Vagina (tissue), 2 donors: ENCODE results near the gene RNF217.

Source experiments
- CTCF ChIP-seq, 3 experiments: fragments of 450-650 bp in 2 of 3; fragments of 200-600 bp in 1 of 3; sonication (generic) in 1 of 3; IDR thresholded peaks; one replicate each; pipeline ENCODE4 v1.5.1; 2017 to 2019; ENCODE audit warnings: antibody characterized with exemption in 3 of 3, mild to moderate bottlenecking in 2 of 3, moderate library complexity in 2 of 3
- POLR2A ChIP-seq, 2 donors: fragments of 450-650 bp; IDR thresholded peaks; one replicate each; pipeline ENCODE4 v1.6.1; 2017; ENCODE audit warnings: antibody characterized with exemption in 2 of 2, mild to moderate bottlenecking in 2 of 2, moderate library complexity in 2 of 2
- POLR2AphosphoS5 ChIP-seq, 2 donors: sonication (generic); formaldehyde crosslinking; IDR thresholded peaks; one replicate each; pipeline ENCODE4 v1.9.0; 2017; ENCODE audit warnings: antibody characterized with exemption in 2 of 2, mild to moderate bottlenecking in 2 of 2, low read depth in 1 of 2; ENCODE audit not compliant: insufficient read depth in 1 of 2

GRCh38 chr6:125008957-125009356, 46.7 kb downstream of the RNF217 start:
- no peak for TF ChIP-seq CTCF (IDR thresholded peaks at IDR 0.05)
- no peak for TF ChIP-seq POLR2AphosphoS5 (IDR thresholded peaks at IDR 0.05; ENCODE audit: insufficient read depth in 1 of 2, low read depth in 1 of 2)
- TF ChIP-seq POLR2A (IDR thresholded peaks at IDR 0.05) = no peak
